Caco-2 (cell line): ENCODE data around the gene LASP1NB.

ENCODE experiments used
- BruUV-seq: library from RNA; stranded (reverse); fragments of 400-500 nt; replicated peaks from 2 replicates; lab custom pipeline; 2021; lab: Mats Ljungman, UMichigan
- CTCF ChIA-PET: fragments of 300-600 bp; sonication (Branson Sonifier 250); formaldehyde crosslinking; loops from one replicate; lab custom pipeline; 2022; ENCODE audit warnings: antibody characterized with exemption; lab: Charles Lee
- POLR2A ChIA-PET: fragments of 300-600 bp; sonication (Branson Sonifier 250); formaldehyde crosslinking; loops from one replicate; lab custom pipeline; 2022; ENCODE audit warnings: antibody characterized with exemption; lab: Charles Lee
- DNase-seq, 2 experiments: peaks; one replicate each; pipeline versions ENCODE4 v3.0.0 to v3.0.0-alpha.2; 2020 to 2022
- H3K27me3 ChIP-seq: replicated peaks from 2 replicates; pipeline ENCODE4 v1.6.0; 2011; ENCODE audit warnings: low read length; ENCODE audit not compliant: control insufficient read depth, insufficient read depth
- H3K36me3 ChIP-seq: 2 replicates; pipeline ENCODE4 v1.5.1; 2011; ENCODE audit warnings: low read length; ENCODE audit not compliant: control insufficient read depth, insufficient read depth
- H3K4me1 ChIP-seq: fragments of 250-450 bp; sonication (Bioruptor Pico); 2 replicates; pipeline ENCODE4 v1.5.1; 2020; ENCODE audit warnings: mild to moderate bottlenecking
- H3K4me3 ChIP-seq: 2 replicates; pipeline ENCODE4 v1.5.1; 2011; ENCODE audit warnings: low read depth, mild to moderate bottlenecking, control low read depth, low read length
- H3K9me3 ChIP-seq: fragments of 250-450 bp; sonication (Bioruptor Pico); 2 replicates; pipeline ENCODE4 v1.5.1; 2020; ENCODE audit warnings: mild to moderate bottlenecking, moderate library complexity
- H3K27ac Mint-ChIP-seq: one replicate; pipeline ENCODE4 v1.8.0; 2022; ENCODE audit warnings: mixed read lengths; ENCODE audit not compliant: unreplicated experiment
- H3K27me3 Mint-ChIP-seq: one replicate; pipeline ENCODE4 v1.8.0; 2022; ENCODE audit warnings: mixed read lengths; ENCODE audit not compliant: insufficient read depth, unreplicated experiment
- H3K36me3 Mint-ChIP-seq: one replicate; pipeline ENCODE4 v1.8.0; 2022; ENCODE audit warnings: mild to moderate bottlenecking, mixed read lengths; ENCODE audit not compliant: insufficient read depth, unreplicated experiment
- H3K4me1 Mint-ChIP-seq: one replicate; pipeline ENCODE4 v1.8.0; 2022; ENCODE audit warnings: low read depth, mixed read lengths; ENCODE audit not compliant: unreplicated experiment
- H3K4me3 Mint-ChIP-seq: one replicate; pipeline ENCODE4 v1.8.0; 2022; ENCODE audit warnings: mild to moderate bottlenecking, moderate library complexity, mixed read lengths; ENCODE audit not compliant: unreplicated experiment
- H3K9me3 Mint-ChIP-seq: one replicate; pipeline ENCODE4 v1.8.0; 2022; ENCODE audit warnings: mixed read lengths; ENCODE audit not compliant: unreplicated experiment
- intact Hi-C: fragments of 100-400 bp; cut with micrococcal nuclease; formaldehyde crosslinking; loops from one replicate; pipeline ENCODE4 v1.10.0; 2022; ENCODE audit not compliant: unreplicated experiment
- TF ChIP-seq, protein P1 (sequence below), 2 experiments: fragments of 200-600 bp in 1 of 2; IDR thresholded peaks; 1 replicate in 1 of 2; 2 replicates in 1 of 2; pipeline versions ENCODE4 v1.5.1 to v1.8.0; 2011 to 2022; ENCODE audit warnings: antibody characterized with exemption in 1 of 2, control low read depth in 1 of 2, inconsistent platforms in 1 of 2, low read depth in 1 of 2, low read length in 1 of 2, mild to moderate bottlenecking in 1 of 2, moderate library complexity in 1 of 2; ENCODE audit not compliant: insufficient read depth in 1 of 2, severe bottlenecking in 1 of 2, unreplicated experiment in 1 of 2

LASP1NB gene

GRCh38 chr17:38898291-38898679 lies 27.1 kb upstream of the LASP1NB start:
- no peak overlapping the region for H3K27ac Mint-ChIP-seq
- Histone ChIP-seq H3K9me3 (no peaks in the 10 kb centered on the region), H3K4me1 (peaks cover 22% of the 10 kb centered on the region), H3K27me3 (no peaks in the 10 kb centered on the region), H3K4me3 (no peak overlapping the region), H3K36me3 (peaks cover 1% of the 10 kb centered on the region; the same call in 1 of the 2 replicates)
- no peaks in the 10 kb centered on the region for H3K9me3 Mint-ChIP-seq
- no TSS peak for BruUV-seq
- TF ChIP-seq, protein P1, sequence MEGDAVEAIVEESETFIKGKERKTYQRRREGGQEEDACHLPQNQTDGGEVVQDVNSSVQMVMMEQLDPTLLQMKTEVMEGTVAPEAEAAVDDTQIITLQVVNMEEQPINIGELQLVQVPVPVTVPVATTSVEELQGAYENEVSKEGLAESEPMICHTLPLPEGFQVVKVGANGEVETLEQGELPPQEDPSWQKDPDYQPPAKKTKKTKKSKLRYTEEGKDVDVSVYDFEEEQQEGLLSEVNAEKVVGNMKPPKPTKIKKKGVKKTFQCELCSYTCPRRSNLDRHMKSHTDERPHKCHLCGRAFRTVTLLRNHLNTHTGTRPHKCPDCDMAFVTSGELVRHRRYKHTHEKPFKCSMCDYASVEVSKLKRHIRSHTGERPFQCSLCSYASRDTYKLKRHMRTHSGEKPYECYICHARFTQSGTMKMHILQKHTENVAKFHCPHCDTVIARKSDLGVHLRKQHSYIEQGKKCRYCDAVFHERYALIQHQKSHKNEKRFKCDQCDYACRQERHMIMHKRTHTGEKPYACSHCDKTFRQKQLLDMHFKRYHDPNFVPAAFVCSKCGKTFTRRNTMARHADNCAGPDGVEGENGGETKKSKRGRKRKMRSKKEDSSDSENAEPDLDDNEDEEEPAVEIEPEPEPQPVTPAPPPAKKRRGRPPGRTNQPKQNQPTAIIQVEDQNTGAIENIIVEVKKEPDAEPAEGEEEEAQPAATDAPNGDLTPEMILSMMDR (IDR thresholded peaks at IDR 0.05; ENCODE audit: insufficient read depth in 1 of 2, low read depth in 1 of 2, low read length in 1 of 2, severe bottlenecking in 1 of 2, unreplicated experiment in 1 of 2) = no peak
- intact Hi-C loops = no loop called here
- H3K27me3 Mint-ChIP-seq = no peaks in the 10 kb centered on the region
- ChIA-PET POLR2A (no interaction called here), CTCF (no interaction called here)
- DNase-seq = no peak
- H3K4me3 Mint-ChIP-seq = no peak overlapping the region
- H3K4me1 Mint-ChIP-seq = peaks cover 18% of the 10 kb centered on the region
- H3K36me3 Mint-ChIP-seq = peaks cover 64% of the 10 kb centered on the region

DNA sequence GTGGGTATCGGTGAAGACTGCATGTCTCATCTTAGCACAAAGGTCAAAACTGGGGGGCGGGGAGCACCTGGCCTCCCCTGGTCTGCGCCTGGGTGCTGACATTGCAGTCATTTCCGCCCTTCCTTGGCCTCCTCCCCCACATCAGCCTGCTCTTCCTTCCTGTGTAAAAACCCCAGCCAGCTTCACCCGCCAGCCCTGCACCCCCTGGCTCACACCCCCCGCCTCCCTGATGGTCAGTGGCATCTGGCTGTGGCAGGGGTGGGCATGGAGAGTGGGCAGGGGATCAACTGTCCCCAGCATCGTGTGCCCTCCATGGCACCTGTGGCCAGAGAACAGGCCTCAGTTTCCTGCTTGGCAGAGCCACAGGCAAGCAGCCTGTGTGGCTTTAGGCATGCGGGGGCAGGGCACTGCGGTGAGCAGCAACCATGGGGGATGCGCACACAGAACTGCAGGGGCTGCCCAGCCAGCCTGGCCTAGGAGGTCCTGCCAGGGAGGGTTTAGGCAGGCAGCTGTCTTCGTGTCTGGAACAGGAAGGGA lies 26.5 kb upstream of the LASP1NB start:
- POLR2A ChIA-PET = no interaction called here
- Histone ChIP-seq H3K36me3 (peaks cover 3% of the 10 kb centered on the region; the same call in 1 of the 2 replicates), H3K4me3 (no peak overlapping the region), H3K4me1 (peaks cover 22% of the 10 kb centered on the region), H3K9me3 (no peaks in the 10 kb centered on the region), H3K27me3 (no peaks in the 10 kb centered on the region)
- CTCF ChIA-PET = no interaction called here
- no peak for DNase-seq
- no peaks in the 10 kb centered on the region for H3K27me3 Mint-ChIP-seq
- no TSS peak for BruUV-seq
- TF ChIP-seq, protein P1 (IDR thresholded peaks at IDR 0.05; ENCODE audit: insufficient read depth in 1 of 2, low read depth in 1 of 2, low read length in 1 of 2, severe bottlenecking in 1 of 2, unreplicated experiment in 1 of 2) = no peak
- intact Hi-C loops = no loop called here
- H3K4me3 Mint-ChIP-seq = no peak overlapping the region
- H3K27ac Mint-ChIP-seq = no peak overlapping the region
- no peaks in the 10 kb centered on the region for H3K9me3 Mint-ChIP-seq
- H3K4me1 Mint-ChIP-seq = peaks cover 18% of the 10 kb centered on the region
- peaks cover 69% of the 10 kb centered on the region for H3K36me3 Mint-ChIP-seq

DNA sequence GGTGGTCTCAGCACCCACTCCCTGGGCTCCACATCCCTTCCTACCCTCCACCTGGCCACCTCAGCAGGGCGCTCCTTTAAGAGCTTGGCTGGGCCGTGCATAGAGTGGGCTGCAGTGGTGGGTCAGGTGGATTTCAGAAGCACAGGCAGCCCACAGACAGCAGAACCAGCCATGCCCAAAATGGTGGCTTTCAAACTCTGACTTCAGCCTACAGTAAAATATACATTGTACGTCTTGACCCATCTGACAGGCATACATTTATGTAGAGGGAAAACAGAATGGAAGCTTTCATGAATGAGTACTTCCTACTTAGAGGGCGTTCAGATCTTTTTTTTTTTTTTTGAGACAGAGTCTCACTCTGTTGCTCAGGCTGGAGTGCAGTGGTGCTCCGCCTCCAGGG lies 26.0 kb upstream of the LASP1NB start:
- H3K4me1 ChIP-seq = peaks cover 22% of the 10 kb centered on the region
- intact Hi-C loops = no loop called here
- Mint-ChIP-seq H3K27ac (no peak overlapping the region), H3K4me1 (peaks cover 18% of the 10 kb centered on the region), H3K36me3 (peaks cover 70% of the 10 kb centered on the region), H3K4me3 (no peak overlapping the region), H3K9me3 (no peaks in the 10 kb centered on the region), H3K27me3 (no peaks in the 10 kb centered on the region)
- no TSS peak for BruUV-seq
- H3K27me3 ChIP-seq = no peaks in the 10 kb centered on the region
- ChIA-PET POLR2A (no interaction called here), CTCF (no interaction called here)
- TF ChIP-seq, protein P1 (IDR thresholded peaks at IDR 0.05; ENCODE audit: insufficient read depth in 1 of 2, low read depth in 1 of 2, low read length in 1 of 2, severe bottlenecking in 1 of 2, unreplicated experiment in 1 of 2) = no peak
- no peaks in the 10 kb centered on the region for H3K9me3 ChIP-seq
- DNase-seq = no peak
- peaks cover 3% of the 10 kb centered on the region; the same call in 1 of the 2 replicates for H3K36me3 ChIP-seq
- H3K4me3 ChIP-seq = no peak overlapping the region
